Measurements from ENCODE around the gene SSB. TPM values are rescaled to one million over a fixed set of nuclear protein-coding genes. Genes with fewer than 3 reads are reported as not detected.

Gene SSB
- total and polyA plus RNA-seq, 2 of the 13 experiments (the other 11 are each of a cell fraction or from before 2014, with no cell fraction given), result 109 to 208 TPM

DNA sequence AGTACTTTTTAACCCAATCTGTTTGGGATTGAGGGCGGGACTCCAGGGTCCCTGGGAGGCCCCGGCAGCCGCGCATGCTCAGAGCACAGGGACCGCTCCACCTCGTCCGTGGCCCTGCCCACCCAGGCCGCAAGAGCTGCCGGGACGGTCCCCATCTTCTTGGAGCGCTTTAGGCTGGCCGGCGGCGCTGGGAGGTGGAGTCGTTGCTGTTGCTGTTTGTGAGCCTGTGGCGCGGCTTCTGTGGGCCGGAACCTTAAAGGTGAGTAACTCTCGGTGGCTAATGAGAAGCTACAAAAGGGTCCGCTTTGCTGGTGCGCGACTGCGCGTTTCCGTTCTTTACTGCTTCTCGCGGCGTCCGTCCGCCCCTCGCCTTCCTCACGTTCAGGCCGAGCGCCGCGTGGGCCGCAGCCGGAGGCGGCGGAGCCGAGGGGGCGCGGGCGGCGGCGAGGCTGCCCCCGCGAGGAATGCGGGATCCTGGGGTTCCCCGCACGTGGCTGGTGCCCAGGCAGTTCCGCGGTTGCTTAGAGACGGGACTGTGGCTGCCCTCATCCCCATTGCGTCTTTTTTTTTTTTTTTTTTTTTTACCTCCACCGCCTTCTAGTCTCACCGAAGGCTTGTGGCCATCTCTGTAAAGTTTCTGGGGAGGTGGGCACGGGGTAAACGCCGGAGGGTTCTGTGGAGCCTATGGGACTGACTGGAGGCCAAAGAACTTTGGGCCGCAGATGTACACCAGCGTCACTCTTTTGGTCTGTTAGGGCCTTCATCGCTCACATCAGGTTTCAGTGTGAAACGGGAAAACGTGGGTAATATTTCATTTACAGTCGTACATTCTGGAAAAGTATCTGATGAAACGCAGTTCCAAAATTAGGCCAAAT, at the start of gene SSB (continued):
- TF ChIP-seq RCOR2 (CRISPR knock-in tag; IDR thresholded peaks at IDR 0.05) (0 out of 2 replicates have a peak, but pooled peaks have one; percentile 8), RBM22 (optimal IDR thresholded peaks at IDR 0.05; ENCODE audit: low read length) (peak; percentile 69), ZNF441 (CRISPR knock-in tag; IDR thresholded peaks at IDR 0.05; ENCODE audit: borderline replicate concordance) (peak; percentile 86; the same call in 1 of the 2 replicates), IKZF4 (CRISPR knock-in tag; IDR thresholded peaks at IDR 0.05; ENCODE audit: borderline replicate concordance, low read depth, not compliant biosample characterization) (peak; percentile 24), ZNF124 (CRISPR knock-in tag; IDR thresholded peaks at IDR 0.05) (peak; percentile 54; the same call in 1 of the 2 replicates), ZNF644 (CRISPR knock-in tag; IDR thresholded peaks at IDR 0.05; ENCODE audit: low read depth) (peak; percentile 49; the same call in 1 of the 2 replicates), KLF6 (CRISPR knock-in tag; IDR thresholded peaks at IDR 0.05) (peak; percentile 85), ZNF530 (CRISPR knock-in tag; IDR thresholded peaks at IDR 0.05; ENCODE audit: low read depth) (no peak)
- TF ChIP-seq, protein P1, sequence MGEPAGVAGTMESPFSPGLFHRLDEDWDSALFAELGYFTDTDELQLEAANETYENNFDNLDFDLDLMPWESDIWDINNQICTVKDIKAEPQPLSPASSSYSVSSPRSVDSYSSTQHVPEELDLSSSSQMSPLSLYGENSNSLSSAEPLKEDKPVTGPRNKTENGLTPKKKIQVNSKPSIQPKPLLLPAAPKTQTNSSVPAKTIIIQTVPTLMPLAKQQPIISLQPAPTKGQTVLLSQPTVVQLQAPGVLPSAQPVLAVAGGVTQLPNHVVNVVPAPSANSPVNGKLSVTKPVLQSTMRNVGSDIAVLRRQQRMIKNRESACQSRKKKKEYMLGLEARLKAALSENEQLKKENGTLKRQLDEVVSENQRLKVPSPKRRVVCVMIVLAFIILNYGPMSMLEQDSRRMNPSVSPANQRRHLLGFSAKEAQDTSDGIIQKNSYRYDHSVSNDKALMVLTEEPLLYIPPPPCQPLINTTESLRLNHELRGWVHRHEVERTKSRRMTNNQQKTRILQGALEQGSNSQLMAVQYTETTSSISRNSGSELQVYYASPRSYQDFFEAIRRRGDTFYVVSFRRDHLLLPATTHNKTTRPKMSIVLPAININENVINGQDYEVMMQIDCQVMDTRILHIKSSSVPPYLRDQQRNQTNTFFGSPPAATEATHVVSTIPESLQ (CRISPR knock-in tag; conservative IDR thresholded peaks at IDR 0.05), result no peak; the same call in 1 of the 2 replicates
- TF ChIP-seq, protein P2, sequence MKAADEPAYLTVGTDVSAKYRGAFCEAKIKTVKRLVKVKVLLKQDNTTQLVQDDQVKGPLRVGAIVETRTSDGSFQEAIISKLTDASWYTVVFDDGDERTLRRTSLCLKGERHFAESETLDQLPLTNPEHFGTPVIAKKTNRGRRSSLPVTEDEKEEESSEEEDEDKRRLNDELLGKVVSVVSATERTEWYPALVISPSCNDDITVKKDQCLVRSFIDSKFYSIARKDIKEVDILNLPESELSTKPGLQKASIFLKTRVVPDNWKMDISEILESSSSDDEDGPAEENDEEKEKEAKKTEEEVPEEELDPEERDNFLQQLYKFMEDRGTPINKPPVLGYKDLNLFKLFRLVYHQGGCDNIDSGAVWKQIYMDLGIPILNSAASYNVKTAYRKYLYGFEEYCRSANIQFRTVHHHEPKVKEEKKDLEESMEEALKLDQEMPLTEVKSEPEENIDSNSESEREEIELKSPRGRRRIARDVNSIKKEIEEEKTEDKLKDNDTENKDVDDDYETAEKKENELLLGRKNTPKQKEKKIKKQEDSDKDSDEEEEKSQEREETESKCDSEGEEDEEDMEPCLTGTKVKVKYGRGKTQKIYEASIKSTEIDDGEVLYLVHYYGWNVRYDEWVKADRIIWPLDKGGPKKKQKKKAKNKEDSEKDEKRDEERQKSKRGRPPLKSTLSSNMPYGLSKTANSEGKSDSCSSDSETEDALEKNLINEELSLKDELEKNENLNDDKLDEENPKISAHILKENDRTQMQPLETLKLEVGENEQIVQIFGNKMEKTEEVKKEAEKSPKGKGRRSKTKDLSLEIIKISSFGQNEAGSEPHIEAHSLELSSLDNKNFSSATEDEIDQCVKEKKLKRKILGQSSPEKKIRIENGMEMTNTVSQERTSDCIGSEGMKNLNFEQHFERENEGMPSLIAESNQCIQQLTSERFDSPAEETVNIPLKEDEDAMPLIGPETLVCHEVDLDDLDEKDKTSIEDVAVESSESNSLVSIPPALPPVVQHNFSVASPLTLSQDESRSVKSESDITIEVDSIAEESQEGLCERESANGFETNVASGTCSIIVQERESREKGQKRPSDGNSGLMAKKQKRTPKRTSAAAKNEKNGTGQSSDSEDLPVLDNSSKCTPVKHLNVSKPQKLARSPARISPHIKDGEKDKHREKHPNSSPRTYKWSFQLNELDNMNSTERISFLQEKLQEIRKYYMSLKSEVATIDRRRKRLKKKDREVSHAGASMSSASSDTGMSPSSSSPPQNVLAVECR (CRISPR knock-in tag; IDR thresholded peaks at IDR 0.05; ENCODE audit: borderline replicate concordance), result peak; percentile 94
- TF ChIP-seq, protein P3, sequence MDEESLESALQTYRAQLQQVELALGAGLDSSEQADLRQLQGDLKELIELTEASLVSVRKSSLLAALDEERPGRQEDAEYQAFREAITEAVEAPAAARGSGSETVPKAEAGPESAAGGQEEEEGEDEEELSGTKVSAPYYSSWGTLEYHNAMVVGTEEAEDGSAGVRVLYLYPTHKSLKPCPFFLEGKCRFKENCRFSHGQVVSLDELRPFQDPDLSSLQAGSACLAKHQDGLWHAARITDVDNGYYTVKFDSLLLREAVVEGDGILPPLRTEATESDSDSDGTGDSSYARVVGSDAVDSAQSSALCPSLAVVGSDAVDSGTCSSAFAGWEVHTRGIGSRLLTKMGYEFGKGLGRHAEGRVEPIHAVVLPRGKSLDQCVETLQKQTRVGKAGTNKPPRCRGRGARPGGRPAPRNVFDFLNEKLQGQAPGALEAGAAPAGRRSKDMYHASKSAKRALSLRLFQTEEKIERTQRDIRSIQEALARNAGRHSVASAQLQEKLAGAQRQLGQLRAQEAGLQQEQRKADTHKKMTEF (CRISPR knock-in tag; IDR thresholded peaks at IDR 0.05), result peak; percentile 84

Measured in HepG2 (cell line).